ENCODE results near the gene PRR3.

GRCh38 chr6:30560930-30561329 lies 3.8 kb downstream of the PRR3 start:
- no peak for TF ChIP-seq CTCF (conservative IDR thresholded peaks at IDR 0.05; ENCODE audit: low read depth, low read length)
- no peak for TF ChIP-seq POLR2A (IDR thresholded peaks at IDR 0.05; ENCODE audit: low read depth, low read length)
- TF ChIP-seq BHLHE40 (IDR thresholded peaks at IDR 0.05; ENCODE audit: low read depth, low read length), result no peak
- TF ChIP-seq USF2 (IDR thresholded peaks at IDR 0.05; ENCODE audit: low read depth, low read length), result no peak
- no peak for TF ChIP-seq SMC3 (IDR thresholded peaks at IDR 0.05; ENCODE audit: low read depth, low read length)
- TF ChIP-seq ELK1 (IDR thresholded peaks at IDR 0.05; ENCODE audit: borderline replicate concordance, low read depth, low read length), result no peak
